Spleen (tissue), 7 donors: ENCODE results near the gene HOXB2.

Experiments
- CTCF ChIP-seq, 11 experiments: fragments of 200-600 bp in 7 of 11; fragments of 450-650 bp in 4 of 11; sonication (generic) in 4 of 11; IDR thresholded peaks in 8 of 11; conservative IDR thresholded peaks in 3 of 11; 1 replicate in 7 of 11; 2 replicates in 4 of 11; pipeline versions ENCODE4 v1.4.0 to v1.8.0; 2016 to 2021; ENCODE audit warnings: antibody characterized with exemption in 11 of 11, inconsistent platforms in 4 of 11, mild to moderate bottlenecking in 1 of 11
- POLR2A ChIP-seq, 3 donors: fragments of 450-650 bp; IDR thresholded peaks; one replicate each; pipeline ENCODE4 v1.5.1; 2017; ENCODE audit warnings: antibody characterized with exemption in 3 of 3, mild to moderate bottlenecking in 1 of 3
- donor health status: DM: no; HTN: no; CAD: no; lungs with moderate emphysema.
- donor health status: DM: no; HTN: no; CAD: no.
- donor health status: DM: no; HTN: no; CAD: no.

- no peak for TF ChIP-seq CTCF (IDR thresholded peaks at IDR 0.05 in 8 of 11, conservative IDR thresholded peaks at IDR 0.05 in 3 of 11)
- no peak for TF ChIP-seq POLR2A (IDR thresholded peaks at IDR 0.05)
These were observed 42.6 kb downstream of the HOXB2 start for GRCh38 chr17:48502312-48502711.
